Pulmonary artery endothelial cell (primary cell): Measurements from ENCODE around the gene MAPKBP1. TPM values are rescaled to one million over a fixed set of nuclear protein-coding genes. Genes with fewer than 3 reads are reported as not detected.

Experiments used
- DNase-seq: peaks from one replicate; pipeline ENCODE4 v3.0.0-alpha.2; 2011; ENCODE audit warnings: low read depth, low spot score
- total RNA-seq: library from RNA; depleted of rRNA; stranded (reverse); fragments of >200 nt; gene quantifications from 2 replicates; pipeline ENCODE4 v1.2.3, GENCODE V29; 2014

MAPKBP1 gene
- total RNA-seq, 1 donor from 2014 or later = 18.5 TPM

DNA sequence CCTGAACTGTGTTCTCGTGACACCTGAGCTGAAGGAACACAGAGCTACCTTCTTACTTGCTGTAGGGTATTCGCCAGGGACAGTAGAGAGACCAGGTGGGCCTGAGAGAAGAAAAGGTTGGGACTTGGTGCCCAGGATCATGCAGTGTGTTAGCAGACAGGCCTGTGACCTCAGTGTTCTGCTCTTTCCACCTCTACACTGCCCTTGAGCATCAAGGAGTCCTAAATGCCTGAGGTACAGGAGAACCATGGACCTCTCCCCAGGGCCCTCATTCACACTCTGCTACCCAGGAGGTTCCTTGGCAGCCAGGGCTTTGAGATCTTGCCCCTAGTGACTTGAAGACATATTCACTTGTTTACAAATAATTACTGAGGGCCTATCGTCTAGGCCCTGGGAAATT lies 31.4 kb downstream of the MAPKBP1 start:
- DNase-seq = no peak

DNA sequence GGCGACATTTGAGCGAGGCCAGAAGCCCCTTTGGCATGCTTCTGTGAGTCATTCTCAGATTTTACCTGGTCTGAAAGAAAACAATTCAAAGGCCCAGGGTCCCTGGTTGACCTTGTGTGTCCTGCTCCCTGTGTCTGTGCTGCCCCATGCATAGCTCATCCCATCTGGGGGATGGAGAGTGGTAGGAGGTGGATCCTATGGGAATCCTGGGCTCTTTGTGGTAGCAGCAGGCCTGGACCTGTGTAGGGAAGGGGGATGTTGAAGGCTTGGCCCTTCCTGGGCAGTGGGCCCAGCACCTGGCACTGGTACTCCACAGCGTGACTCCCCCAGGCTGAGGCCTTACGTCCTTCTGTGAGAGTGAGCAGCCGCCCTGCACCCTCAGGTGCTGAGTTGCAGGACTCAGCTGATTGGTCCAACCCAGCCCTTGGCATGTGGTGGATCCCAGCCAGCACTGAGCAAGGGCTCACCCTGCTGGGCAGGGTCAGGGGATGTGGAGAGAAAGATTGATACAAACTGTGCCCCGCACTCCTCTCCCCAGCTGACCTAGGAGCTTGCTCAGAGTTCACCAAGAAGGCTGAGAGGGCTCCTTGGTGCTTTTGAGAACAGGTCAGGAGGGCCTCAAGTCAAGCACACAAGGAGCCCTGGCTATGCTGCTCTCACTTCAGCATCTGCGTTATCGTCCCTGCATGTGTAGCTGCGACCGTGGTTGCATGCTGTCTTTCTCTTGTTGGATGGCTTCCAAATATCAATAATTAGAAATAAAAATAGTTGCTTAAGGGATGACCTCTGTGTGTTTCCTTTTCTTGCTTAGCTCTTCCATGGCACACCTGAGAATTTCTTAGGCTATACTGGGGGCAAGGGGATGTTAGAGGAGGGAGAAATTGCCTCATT lies 32.3 kb downstream of the MAPKBP1 start:
- DNase-seq = no peak

DNA sequence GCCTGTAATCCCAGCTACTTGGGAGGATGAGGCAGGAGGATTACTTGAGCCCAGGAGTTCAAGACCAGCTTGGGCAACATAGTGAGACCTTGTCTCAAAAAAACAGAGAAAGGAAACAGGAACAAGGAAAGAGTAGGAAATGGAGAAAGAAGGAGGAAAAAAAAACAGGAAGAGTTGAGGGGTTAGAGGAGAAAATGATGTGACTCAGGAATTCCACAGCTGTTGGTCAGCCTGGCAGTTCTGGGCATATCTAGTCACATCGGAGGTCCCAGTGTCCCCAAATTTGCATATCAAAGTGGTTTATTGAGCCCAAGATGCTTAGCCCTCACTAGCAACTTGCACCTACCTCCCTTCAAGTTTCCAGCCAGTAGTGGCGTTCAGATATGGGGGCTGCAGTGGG lies 34.8 kb downstream of the MAPKBP1 start:
- DNase-seq = no peak

DNA sequence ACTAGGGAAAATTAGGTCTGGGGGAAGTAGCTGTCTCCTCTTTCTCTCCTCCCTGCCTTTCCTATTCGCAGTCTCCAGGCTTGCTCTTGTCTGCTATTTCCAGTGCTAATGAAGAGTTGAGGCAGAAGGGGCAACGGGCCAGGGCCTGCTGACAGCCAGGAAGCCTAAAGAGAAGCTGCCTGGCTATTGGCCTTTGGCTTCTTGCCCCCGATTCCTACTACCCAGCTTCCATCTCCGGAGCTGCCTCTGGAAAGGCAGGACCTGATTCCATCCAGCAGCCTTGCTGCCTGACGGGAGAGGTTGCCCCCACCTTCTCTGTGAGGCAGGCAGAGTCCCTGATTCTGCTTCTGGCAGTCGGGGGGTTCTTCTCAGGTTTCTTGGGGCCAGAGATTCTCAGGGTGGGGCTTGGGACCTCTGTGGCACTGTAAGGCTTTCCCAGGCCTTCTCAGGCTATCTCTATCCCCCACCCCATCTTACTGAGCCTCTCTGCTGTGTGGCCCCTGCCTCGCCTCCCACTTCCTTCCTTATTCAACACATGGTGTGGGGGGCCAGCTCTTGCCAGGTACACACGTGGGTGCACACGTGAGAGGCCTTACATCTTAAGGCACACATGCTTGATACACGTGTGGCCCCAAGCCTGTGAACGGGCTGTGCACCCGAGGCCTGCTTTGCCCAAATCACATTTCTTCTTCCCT lies 35.4 kb downstream of the MAPKBP1 start:
- no peak for DNase-seq

DNA sequence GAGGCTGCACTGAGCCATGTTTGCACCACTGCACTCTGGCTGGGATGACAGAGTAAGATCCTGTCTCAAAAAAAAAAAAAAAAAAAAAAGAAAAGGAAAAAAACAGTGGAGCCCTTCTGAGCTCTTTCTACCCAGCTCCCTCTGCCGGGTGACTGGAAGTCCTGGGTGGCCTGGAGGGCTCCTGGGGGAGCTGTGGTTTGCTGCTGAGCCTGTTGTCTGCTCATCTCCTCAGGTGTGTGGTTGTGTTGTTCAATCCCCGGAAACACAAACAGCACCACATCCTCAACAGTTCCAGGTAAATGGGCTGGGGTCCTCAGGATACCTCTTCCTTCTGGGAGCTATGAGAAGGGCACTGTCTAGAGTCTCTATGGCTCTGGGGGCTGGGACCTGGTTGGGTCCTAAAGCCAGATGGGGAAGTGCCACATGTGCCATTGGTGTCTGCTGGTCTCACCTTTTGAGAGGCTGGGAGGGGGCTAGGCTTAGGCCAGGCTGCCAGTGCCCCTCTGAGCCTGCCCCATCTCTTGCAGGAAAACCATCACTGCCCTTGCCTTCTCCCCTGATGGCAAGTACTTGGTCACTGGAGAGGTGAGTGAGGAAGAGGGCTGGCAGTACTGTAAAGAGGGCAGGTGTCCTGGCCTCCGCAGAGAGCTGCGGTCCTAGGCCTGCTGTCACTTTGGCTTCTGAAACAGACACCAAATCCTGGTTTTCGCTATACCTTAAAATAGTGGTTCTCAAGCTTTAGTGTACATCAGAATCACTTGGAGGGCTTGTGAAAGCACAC lies 36.6 kb downstream of the MAPKBP1 start:
- DNase-seq = no peak

DNA sequence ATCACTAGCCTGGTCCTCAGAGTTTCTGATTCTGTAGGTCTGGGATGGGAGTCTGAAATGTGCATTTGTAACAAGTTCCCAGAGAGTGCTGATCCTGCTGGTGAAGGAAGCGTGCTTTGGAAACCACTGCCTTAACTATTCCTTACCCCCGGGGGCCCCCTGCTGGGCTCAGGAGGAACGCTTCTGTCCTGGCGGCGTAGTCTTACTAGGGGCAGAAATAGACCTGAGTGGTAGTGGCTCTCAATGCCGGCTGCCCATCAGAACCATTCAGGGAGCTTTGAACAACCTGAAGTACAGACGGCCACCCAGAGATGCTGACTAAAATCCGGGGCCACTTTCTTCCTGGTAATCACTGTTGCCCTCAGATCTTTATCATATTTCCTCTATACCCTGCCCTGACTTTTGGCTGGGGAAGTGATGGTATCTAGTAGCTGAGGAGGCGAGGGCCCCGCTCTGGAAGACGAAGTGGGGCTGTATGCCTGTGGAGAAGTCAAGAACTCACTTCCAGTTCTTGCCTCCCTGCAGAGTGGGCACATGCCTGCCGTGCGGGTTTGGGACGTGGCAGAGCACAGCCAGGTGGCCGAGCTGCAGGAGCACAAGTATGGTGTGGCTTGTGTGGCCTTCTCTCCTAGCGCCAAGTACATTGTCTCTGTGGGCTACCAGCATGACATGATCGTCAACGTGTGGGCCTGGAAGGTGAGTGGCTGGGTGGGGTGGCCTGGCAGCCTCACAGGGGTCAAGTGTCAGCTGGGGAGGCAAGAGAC lies 37.3 kb downstream of the MAPKBP1 start:
- DNase-seq = peak; percentile 61

DNA sequence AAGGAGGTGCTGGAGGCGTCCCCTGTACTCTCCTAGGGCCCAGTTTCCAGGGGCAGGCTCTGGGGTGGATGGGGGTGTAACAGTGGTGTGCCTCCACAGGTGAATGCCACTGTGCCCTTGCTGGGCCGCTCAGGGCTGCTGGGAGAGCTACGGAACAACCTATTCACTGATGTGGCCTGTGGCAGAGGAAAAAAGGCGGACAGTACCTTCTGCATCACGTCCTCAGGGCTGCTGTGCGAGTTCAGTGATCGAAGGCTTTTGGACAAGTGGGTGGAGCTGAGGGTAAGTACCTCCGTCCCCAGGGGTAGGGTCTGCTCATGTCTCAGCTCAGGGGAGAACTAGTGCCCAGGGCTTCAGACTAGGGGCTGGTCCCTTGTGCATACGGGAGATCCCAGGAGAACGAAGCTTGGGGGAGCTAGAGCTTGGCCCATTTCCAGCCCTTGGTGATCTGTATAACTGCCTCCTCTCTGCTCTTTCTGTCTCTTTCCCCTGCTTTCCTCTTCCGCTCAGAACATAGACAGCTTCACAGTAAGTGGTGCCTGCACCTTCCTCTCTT lies 38.6 kb downstream of the MAPKBP1 start:
- no peak for DNase-seq

DNA sequence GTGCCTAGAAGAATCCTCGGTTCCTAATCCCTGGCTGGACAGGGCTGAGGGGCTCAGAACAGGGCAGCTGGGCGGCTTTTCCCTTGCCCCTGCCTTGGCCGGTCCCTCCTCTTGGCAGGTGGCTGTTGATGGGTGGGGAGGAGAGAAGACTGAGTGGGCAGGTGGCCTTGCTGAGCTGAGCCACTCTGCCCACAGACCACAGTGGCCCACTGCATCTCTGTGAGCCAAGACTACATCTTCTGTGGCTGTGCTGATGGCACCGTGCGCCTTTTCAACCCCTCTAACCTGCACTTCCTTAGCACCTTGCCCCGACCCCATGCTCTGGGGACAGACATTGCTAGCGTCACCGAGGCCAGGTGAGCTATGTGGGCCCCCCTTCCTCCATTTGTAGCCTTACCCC lies 39.1 kb downstream of the MAPKBP1 start:
- no peak for DNase-seq

DNA sequence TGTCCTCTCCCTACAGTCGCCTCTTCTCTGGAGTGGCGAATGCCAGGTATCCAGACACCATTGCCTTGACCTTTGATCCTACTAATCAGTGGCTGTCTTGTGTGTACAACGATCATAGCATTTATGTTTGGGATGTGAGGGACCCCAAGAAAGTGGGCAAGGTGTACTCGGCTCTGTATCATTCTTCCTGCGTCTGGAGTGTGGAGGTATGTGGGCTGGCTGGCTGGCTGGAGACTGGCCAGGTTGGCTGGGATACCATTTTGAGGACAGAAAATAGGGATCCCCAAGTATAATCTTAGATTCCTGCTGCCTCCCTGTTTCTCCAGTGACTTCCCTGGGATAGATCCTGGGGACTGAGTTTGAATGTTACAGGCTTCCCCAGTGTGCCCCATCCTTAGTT lies 40.2 kb downstream of the MAPKBP1 start:
- no peak for DNase-seq

DNA sequence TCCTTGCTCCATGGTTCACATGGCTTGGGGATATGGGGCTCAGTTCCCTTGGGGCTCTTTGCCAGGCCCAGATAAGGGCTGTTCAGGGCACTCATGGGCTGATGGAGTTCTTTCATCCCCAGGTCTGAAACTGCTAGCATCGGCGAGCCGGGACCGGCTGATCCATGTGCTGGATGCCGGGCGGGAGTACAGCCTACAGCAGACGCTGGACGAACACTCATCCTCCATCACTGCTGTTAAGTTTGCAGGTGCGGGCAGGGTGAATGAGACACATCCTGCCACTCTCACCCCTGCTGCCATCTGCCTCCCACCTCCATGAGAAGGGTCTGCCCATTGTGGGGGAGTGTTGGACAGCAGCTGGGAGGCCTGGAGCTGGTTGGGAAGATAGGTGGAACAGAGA lies 42.5 kb downstream of the MAPKBP1 start:
- DNase-seq = no peak

DNA sequence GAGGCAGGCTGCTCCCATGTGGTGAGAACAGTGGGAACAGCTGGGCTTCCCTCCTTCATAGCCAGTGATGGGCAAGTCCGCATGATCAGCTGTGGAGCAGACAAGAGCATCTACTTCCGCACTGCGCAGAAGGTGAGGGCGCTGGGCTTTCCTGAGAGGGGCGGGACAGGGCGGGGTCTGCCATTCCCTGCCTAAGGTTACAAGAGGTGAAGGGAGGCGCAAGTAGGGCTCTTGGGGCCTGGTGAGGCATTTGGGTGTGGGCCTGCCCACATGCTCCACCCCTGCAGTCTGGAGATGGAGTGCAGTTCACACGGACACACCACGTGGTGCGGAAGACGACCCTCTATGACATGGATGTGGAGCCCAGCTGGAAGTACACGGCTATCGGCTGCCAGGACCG lies 43.0 kb downstream of the MAPKBP1 start:
- DNase-seq = no peak

DNA sequence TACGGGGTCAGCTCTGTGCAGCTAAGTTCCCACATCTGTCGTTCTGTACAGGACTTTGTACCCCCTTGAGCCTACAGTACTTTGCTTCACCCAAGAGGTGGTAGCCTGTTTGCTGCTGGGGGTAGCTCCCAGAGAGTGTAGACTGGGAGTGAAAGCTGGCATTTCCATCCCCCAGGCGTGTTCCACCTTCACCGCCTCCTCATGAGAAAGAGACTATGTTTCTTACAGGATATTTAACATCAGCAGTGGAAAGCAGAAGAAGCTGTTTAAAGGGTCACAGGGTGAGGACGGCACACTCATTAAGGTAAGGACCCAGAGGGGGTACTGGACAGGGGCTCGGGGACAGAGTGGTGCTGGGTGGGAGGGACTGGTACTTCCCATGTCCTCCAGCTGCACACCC lies 43.5 kb downstream of the MAPKBP1 start:
- no peak for DNase-seq

DNA sequence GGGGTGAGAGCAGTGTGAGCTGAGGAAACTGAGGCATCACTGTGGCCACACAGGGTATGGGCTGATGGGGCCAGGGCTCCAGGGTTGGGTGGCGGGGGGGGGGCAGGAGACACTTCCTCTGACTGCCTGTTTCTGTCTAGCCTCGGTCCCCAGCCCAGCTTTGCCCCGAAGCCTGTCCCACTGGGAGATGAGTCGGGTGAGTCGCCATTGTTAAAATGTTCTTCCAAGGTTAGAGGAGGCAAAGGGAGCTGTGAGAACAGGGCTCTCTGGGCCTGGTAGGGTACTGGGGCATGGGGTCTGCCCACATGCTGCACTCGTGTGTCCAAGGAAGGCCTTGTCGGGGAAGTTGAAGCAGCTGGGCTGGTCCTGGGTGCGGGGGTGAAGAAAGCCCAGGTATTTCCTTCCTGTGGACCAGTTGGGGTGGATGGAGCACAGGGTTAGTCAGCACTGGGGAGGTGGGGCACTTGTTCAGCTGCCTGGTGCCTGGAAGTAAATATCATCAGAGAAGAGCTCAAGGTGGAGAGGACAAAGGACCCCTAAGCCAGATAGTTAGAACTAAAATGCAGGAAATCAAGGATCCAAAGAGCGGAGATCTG lies 45.3 kb downstream of the MAPKBP1 start:
- no peak for DNase-seq

DNA sequence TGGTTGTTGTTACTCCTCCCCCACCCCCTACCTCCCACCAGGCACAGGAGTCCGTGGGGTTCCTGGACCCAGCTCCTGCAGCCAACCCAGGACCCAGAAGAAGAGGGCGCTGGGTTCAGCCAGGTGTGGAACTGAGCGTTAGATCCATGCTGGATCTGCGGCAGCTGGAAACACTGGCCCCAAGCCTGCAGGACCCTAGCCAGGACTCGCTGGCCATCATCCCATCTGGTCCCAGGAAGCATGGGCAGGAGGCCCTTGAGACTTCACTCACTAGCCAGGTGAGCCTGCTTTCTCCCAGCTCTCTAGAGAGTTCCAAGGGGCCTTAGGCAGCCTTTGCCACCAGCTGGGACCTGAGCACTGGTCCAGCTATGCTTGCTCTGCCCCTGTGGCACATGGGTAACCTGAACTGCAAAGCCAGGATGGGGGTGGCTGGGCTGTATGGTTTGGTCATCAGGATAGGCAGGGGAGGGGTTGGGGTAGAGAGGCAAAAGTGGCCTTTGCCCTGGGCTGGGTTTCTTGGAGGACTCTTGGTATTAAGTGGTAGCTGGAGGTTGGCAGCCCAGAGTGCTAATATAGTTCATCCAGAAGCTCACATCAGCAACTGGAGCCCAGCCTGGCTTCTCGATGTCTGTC lies 46.6 kb downstream of the MAPKBP1 start:
- no peak for DNase-seq

DNA sequence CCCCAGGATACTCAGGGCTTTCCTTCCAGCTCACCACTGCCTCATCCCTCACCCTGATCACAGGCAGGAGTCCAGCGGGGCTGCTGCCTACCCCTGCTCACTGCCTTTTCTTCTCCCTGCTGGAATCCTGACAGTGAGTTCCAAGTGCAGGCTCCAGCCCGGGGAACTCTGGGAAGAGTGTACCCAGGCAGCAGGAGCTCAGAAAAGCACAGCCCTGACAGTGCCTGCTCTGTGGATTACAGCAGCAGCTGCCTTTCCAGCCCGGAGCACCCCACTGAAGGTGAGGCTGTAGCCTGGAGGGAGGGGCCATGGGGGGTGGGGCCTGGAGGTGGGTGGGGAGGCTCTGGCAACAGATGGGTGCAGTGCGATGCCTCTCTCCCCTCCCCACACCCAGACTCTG lies 47.5 kb downstream of the MAPKBP1 start:
- DNase-seq = no peak

DNA sequence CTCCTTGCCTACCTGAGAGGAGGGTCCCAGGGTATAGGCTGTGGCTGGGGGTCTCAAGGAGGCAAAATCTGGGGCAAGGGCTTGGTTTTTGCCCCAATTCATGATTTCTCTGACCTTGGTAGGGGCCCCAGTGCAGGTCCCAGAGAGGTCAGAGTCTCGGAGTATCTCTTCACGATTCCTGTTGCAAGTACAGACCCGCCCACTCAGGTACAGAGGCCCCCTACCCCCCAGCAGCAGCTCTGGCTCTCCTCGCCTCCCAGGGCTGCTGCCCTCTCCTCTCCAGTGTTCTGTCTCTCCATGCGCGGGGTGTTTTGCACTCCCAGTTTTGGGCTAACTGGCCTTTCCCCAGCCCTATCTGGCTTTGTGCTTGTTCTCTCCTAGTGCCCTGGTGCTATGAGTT lies 48.2 kb downstream of the MAPKBP1 start:
- DNase-seq = no peak

DNA sequence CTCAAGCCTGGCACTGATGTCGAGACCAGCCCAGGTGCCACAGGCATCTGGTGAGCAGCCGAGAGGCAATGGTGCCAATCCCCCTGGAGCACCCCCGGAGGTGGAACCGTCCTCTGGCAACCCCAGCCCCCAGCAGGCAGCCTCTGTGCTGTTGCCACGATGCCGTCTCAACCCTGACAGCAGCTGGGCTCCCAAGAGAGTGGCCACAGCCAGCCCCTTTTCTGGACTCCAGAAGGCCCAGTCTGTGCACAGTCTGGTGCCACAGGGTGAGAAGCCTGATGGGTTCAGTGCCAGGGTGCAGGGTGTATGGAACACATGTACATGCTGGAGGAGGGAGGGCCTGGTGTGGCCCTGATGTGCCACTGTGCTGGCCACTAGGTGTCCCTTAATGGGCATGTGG lies 48.7 kb downstream of the MAPKBP1 start:
- no peak for DNase-seq

DNA sequence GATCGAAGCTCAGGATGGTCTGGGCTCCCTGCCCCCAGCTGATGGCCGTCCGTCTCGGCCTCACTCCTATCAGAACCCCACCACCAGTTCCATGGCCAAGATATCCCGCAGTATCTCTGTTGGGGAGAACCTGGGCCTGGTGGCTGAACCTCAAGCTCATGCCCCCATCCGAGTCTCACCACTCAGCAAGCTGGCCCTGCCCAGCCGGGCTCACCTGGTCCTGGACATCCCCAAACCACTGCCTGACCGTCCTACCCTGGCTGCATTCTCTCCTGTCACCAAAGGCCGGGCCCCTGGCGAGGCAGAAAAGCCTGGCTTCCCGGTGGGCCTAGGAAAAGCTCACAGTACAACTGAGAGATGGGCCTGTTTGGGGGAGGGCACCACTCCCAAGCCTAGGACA lies 49.2 kb downstream of the MAPKBP1 start:
- DNase-seq = no peak

DNA sequence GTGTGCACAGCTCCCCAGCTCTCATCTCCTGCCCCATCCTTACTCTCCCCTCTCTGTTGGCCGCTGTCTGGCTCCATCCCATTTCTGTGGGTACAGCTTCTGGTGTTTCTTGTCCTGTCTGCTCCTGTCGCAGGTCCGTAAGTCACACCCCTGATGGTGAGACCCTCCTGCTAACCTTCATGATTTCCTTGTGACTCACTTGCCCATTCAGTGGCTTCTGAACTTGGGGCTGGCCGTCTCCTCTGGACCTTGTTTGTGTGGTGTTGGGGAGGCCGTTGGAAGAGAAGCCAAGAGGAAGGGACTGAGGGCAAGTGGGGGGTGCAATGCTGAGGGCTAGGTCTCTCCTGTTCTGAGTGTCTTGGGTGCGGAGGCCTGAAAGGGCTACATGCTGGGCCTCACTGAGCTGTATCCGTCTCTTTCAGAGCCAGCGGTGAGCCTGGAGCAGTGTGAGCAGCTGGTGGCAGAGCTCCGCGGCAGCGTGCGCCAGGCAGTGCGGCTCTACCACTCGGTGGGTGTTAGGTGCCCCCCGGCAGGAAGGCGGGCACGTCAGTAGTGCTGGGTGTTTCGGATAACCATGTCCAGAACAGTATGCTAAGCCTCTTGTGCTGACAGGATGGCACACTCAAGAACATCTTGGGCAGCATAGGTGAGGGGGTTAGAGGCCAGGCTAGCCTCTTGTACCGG lies 49.9 kb downstream of the MAPKBP1 start:
- no peak for DNase-seq

DNA sequence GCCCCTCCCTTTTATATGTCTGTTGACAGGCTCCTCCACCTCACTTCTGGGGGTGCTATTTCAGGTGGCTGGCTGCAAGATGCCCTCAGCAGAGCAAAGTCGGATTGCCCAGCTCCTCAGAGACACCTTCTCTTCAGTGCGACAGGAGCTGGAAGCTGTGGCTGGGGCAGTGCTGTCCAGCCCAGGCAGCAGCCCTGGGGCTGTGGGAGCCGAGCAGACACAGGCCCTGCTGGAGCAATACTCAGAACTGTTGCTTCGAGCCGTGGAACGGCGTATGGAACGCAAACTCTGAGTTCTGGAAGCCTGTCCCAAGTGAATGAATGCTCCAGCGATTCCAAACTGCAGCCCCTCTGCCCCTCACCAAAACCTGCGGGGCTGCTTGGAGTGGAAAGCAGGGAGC lies 50.9 kb downstream of the MAPKBP1 start:
- no peak for DNase-seq
